Measurements from ENCODE around the gene COL8A1.

GRCh38 chr3:99686469-99686868 lies 48.1 kb downstream of the COL8A1 start:
- TF ChIP-seq TAF1 (IDR thresholded peaks at IDR 0.05; ENCODE audit: low read depth, low read length) (no peak), POLR2AphosphoS5 (IDR thresholded peaks at IDR 0.05; ENCODE audit: low read depth, low read length) (no peak), PAX5 (IDR thresholded peaks at IDR 0.05; ENCODE audit: insufficient read depth, low read length, severe bottlenecking) (no peak), POLR2A (IDR thresholded peaks at IDR 0.05; ENCODE audit: low read depth, low read length) (no peak)
